Adrenal gland (tissue), 5 donors: Measurements from ENCODE around the gene MAVS.

Experiments
- POLR2A ChIP-seq, 2 donors: fragments of 450-650 bp; IDR thresholded peaks; one replicate each; pipeline ENCODE4 v1.6.1; 2017; ENCODE audit warnings: antibody characterized with exemption in 2 of 2, mild to moderate bottlenecking in 2 of 2, moderate library complexity in 1 of 2
- TF ChIP-seq, protein P1 (sequence below), 6 experiments: fragments of 450-650 bp in 4 of 6; fragments of 200-600 bp in 2 of 6; sonication (generic) in 1 of 6; IDR thresholded peaks; 1 replicate in 5 of 6; 2 replicates in 1 of 6; pipeline versions ENCODE4 v1.5.1 to v1.8.0; 2016 to 2021; ENCODE audit warnings: antibody characterized with exemption in 6 of 6, mild to moderate bottlenecking in 2 of 6, moderate library complexity in 1 of 6
- donor health status: DM: no; HTN: no; CAD: no.

DNA sequence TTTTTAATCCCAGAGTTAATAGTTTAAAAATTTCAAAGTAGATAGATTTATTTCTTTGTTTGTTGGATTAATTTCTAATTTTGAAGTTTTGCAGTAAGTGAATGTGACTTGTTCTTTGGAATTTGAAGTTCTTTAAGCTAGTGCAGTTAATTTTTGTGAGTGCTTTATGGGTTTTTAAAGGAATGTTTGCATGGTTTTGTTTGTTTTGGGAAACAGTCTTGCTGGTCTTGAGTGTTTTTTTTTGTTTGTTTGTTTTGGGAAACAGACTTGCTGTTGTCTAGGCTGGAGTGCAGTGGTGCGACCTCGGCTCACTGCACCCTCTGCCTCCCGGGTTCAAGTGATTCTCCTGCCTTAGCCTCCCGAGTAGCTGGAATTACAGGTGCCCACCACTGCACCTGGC is 52.0 kb downstream of the MAVS start:
- TF ChIP-seq, protein P1, sequence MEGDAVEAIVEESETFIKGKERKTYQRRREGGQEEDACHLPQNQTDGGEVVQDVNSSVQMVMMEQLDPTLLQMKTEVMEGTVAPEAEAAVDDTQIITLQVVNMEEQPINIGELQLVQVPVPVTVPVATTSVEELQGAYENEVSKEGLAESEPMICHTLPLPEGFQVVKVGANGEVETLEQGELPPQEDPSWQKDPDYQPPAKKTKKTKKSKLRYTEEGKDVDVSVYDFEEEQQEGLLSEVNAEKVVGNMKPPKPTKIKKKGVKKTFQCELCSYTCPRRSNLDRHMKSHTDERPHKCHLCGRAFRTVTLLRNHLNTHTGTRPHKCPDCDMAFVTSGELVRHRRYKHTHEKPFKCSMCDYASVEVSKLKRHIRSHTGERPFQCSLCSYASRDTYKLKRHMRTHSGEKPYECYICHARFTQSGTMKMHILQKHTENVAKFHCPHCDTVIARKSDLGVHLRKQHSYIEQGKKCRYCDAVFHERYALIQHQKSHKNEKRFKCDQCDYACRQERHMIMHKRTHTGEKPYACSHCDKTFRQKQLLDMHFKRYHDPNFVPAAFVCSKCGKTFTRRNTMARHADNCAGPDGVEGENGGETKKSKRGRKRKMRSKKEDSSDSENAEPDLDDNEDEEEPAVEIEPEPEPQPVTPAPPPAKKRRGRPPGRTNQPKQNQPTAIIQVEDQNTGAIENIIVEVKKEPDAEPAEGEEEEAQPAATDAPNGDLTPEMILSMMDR (IDR thresholded peaks at IDR 0.05): no peak
- TF ChIP-seq POLR2A (IDR thresholded peaks at IDR 0.05): no peak
